Endodermal cell (in vitro differentiated cells): ENCODE data around the gene TMEM147. TPM values are rescaled to one million over a fixed set of nuclear protein-coding genes. Genes with fewer than 3 reads are reported as not detected.

Source experiments
- DNase-seq: peaks from one replicate; pipeline ENCODE4 v3.0.0-alpha.2; 2017
- H3K27ac ChIP-seq: 2 replicates; pipeline ENCODE4 v1.5.1; 2013; ENCODE audit warnings: mild to moderate bottlenecking, low read depth, low read length, moderate library complexity
- H3K27me3 ChIP-seq: 2 replicates; pipeline ENCODE4 v1.6.1; 2013; ENCODE audit warnings: mild to moderate bottlenecking, low read length, moderate library complexity; ENCODE audit not compliant: insufficient read depth, control insufficient read depth, poor library complexity, severe bottlenecking
- H3K36me3 ChIP-seq: 2 replicates; pipeline ENCODE4 v1.7.0; 2013; ENCODE audit warnings: mild to moderate bottlenecking, low read length, moderate library complexity; ENCODE audit not compliant: control insufficient read depth, insufficient read depth
- H3K4me1 ChIP-seq: one replicate; pipeline ENCODE4 v1.7.0; 2013; ENCODE audit warnings: low read length; ENCODE audit not compliant: control insufficient read depth, insufficient read depth
- H3K4me3 ChIP-seq: 2 replicates; pipeline ENCODE4 v1.5.1; 2013; ENCODE audit warnings: mild to moderate bottlenecking, low read length, moderate library complexity
- H3K9ac ChIP-seq: 2 replicates; pipeline ENCODE4 v1.6.1; 2013; ENCODE audit warnings: mild to moderate bottlenecking, low read length, moderate library complexity; ENCODE audit not compliant: poor library complexity, severe bottlenecking; ENCODE audit errors: extremely low read depth
- H3K9me3 ChIP-seq: 2 replicates; pipeline ENCODE4 v1.6.1; 2013; ENCODE audit warnings: mild to moderate bottlenecking, low read length, moderate library complexity; ENCODE audit not compliant: control insufficient read depth
- H3K27ac Mint-ChIP-seq: 2 replicates; pipeline ENCODE4 v1.8.0; 2020; ENCODE audit warnings: mixed read lengths
- H3K27me3 Mint-ChIP-seq: 2 replicates; pipeline ENCODE4 v1.8.0; 2021; ENCODE audit warnings: mild to moderate bottlenecking, mixed read lengths; ENCODE audit not compliant: insufficient read depth
- H3K36me3 Mint-ChIP-seq: 2 replicates; pipeline ENCODE4 v1.8.0; 2020; ENCODE audit warnings: low read depth, mixed read lengths
- H3K4me1 Mint-ChIP-seq: 2 replicates; pipeline ENCODE4 v1.8.0; 2020; ENCODE audit warnings: mixed read lengths
- H3K4me3 Mint-ChIP-seq: 2 replicates; pipeline ENCODE4 v1.8.0; 2020; ENCODE audit warnings: mild to moderate bottlenecking, moderate library complexity, mixed read lengths
- H3K9me3 Mint-ChIP-seq: 2 replicates; pipeline ENCODE4 v1.8.0; 2020; ENCODE audit warnings: mild to moderate bottlenecking, mixed read lengths
- CTCF ChIP-seq: fragments of 200-600 bp; sonication (generic); conservative IDR thresholded peaks from 2 replicates; pipeline ENCODE4 v1.5.0; 2021; ENCODE audit warnings: antibody characterized with exemption, mild to moderate bottlenecking
- WGBS, 2 experiments: methylation state at CpG; one replicate each; pipeline versions ENCODE4 v1.1.5 to v1.1.7; 2013; ENCODE audit warnings: missing lambda C conversion rate in 2 of 2, mixed read lengths in 1 of 2; ENCODE audit not compliant: insufficient coverage in 1 of 2, insufficient read length in 1 of 2; 5-methylcytosine and 5-hydroxymethylcytosine counted together
- total RNA-seq, 2 donors: library from RNA; stranded (reverse); fragmentation: NEBNext Ultra II Directional in 1 of 2; extraction: Animal tissue kit (Norgen Biotek cat#: 25700) in 1 of 2; gene quantifications; 2 replicates in 1 of 2; 3 replicates in 1 of 2; pipeline ENCODE4 v1.2.1, GENCODE V29; 2021

Gene TMEM147
- total RNA-seq, 2 donors from 2014 or later: 109 to 119 TPM

- Histone ChIP-seq H3K4me1 (no peaks in the 10 kb centered on the region), H3K4me3 (no peak within 1 kb of the TSS), H3K27ac (no peak within 1 kb of the TSS), H3K36me3 (no peaks in the 10 kb centered on the region), H3K9ac (no peak within 1 kb of the TSS), H3K9me3 (no peaks in the 10 kb centered on the region), H3K27me3 (peaks cover 18% of the 10 kb centered on the region)
- Mint-ChIP-seq H3K27me3 (peaks cover 56% of the 10 kb centered on the region), H3K27ac (no peak within 1 kb of the TSS), H3K4me1 (no peaks in the 10 kb centered on the region), H3K36me3 (no peaks in the 10 kb centered on the region), H3K9me3 (no peaks in the 10 kb centered on the region), H3K4me3 (no peak within 1 kb of the TSS)
- 74 to 81% methylated on average over 3 to 11 of the region's 15 CpGs for WGBS, 2 experiments
- no peak for DNase-seq
- TF ChIP-seq CTCF: no peak
Measured at GRCh38 chr19:35563207-35563829, 17.9 kb downstream of the TMEM147 start, which contains the start of gene ATP4A. ATP4A (minus strand) TSS chr19:35563658; CDS start chr19:35563629, 29 bp downstream.

GRCh38 chr19:35565016-35565856 lies 19.8 kb downstream of the TMEM147 start:
- peaks cover 7% of the 10 kb centered on the region for H3K4me1 Mint-ChIP-seq
- peaks cover 43% of the 10 kb centered on the region for H3K27me3 Mint-ChIP-seq
- H3K9me3 ChIP-seq: no peaks in the 10 kb centered on the region
- H3K4me1 ChIP-seq: no peaks in the 10 kb centered on the region
- WGBS, 2 experiments: 84 to 86% methylated on average over 5 to 12 of the region's 12 CpGs
- DNase-seq: no peak
- H3K4me3 ChIP-seq: no peak overlapping the region
- no peak overlapping the region for H3K4me3 Mint-ChIP-seq
- no peaks in the 10 kb centered on the region for H3K36me3 ChIP-seq
- no peak overlapping the region for H3K9ac ChIP-seq
- no peak for TF ChIP-seq CTCF
- no peaks in the 10 kb centered on the region for H3K27me3 ChIP-seq
- H3K36me3 Mint-ChIP-seq: no peaks in the 10 kb centered on the region
- H3K27ac ChIP-seq: no peak overlapping the region
- no peaks in the 10 kb centered on the region for H3K9me3 Mint-ChIP-seq
- H3K27ac Mint-ChIP-seq: no peak overlapping the region

GRCh38 chr19:35566738-35567137 lies 21.3 kb downstream of the TMEM147 start:
- peaks cover 2% of the 10 kb centered on the region for H3K27me3 ChIP-seq
- no peak overlapping the region for H3K9ac ChIP-seq
- DNase-seq: no peak
- 98 to 100% methylated on average over 1 to 7 of the region's 7 CpGs for WGBS, 2 experiments
- Mint-ChIP-seq H3K27me3 (peaks cover 30% of the 10 kb centered on the region), H3K27ac (no peak overlapping the region), H3K36me3 (no peaks in the 10 kb centered on the region), H3K4me1 (peaks cover 7% of the 10 kb centered on the region), H3K9me3 (no peaks in the 10 kb centered on the region), H3K4me3 (no peak overlapping the region)
- no peaks in the 10 kb centered on the region for H3K9me3 ChIP-seq
- no peaks in the 10 kb centered on the region for H3K4me1 ChIP-seq
- no peaks in the 10 kb centered on the region for H3K36me3 ChIP-seq
- no peak for TF ChIP-seq CTCF
- H3K4me3 ChIP-seq: no peak overlapping the region
- no peak overlapping the region for H3K27ac ChIP-seq
